ENCODE results near the gene SLC4A1.
A peak's percentile ranks its signal among the peaks of the same experiment; 100 is the strongest.

SLC4A1 gene

DNA sequence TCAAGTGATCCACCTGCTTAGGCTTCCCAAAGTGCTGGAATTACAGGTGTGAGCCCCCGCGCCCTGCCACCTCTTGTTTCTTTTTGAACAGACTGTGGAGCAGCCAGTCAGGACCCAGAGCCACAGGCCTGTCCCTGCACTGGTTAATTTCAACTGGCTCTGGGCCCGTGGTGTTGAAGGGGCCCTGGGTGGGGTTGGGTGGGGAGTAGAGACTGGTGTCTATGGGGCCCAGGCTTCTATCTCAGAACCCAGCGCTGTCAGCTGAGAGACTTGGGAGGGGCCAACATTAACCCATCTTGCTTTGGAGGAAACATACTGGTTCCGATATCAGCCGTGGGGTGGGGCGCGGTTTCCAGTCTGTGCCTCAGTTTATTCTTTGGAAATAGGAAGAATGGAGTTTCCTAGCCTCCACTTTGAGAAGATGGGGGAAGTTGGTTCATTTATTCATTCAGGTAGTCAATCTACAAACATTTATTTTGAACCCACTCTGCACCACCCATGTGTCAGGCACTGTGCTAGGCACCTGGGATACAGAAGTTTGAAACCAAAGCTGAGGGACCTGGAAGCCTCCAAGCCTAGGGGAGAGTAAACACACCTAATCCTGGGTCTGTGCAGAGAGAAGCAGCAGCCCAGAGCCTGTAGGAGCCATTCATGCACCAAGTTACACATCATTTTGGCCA lies 15.5 kb upstream of the SLC4A1 start:
- no peak for DNase-seq

DNA sequence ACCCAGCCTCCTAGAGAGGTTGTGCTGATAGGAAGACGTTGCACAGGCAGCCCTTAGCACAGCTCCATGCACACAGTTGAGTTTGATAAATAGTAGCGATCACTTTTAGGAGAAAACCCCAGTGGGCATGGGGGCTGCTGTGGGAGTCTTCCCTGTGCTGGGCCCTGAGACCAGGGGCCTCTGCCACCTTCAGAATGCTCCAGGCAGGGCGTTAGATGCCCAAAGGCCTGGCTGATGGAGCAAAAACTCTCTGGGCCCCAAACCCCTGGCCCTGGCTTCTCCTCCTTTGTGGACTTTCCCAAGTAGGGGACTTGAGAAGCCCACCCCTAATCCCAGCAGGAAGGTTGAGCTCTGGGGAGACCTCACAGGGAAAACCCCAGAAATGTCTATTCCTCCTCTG lies 14.3 kb upstream of the SLC4A1 start:
- no peak for DNase-seq

DNA sequence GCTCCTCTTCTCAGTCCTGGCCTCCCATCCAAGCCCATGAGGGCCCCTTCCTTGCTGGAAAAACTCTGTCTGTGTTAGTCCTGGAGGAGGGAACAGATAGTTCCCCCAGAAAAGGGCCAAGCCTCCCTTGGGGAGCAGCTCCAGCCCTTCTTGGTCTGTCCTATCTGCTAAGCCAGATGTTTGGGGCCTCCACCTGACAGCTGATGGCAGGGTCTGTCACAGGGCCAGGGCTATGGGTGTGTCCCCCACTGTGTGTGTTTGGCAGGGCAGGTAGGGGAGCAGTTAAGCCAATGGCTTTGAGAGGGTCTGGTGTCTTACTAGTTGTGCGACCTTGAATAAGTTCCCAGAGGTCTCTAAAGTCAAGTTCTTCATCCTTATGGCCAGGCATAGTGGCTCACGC lies 13.6 kb upstream of the SLC4A1 start:
- no peak for DNase-seq

DNA sequence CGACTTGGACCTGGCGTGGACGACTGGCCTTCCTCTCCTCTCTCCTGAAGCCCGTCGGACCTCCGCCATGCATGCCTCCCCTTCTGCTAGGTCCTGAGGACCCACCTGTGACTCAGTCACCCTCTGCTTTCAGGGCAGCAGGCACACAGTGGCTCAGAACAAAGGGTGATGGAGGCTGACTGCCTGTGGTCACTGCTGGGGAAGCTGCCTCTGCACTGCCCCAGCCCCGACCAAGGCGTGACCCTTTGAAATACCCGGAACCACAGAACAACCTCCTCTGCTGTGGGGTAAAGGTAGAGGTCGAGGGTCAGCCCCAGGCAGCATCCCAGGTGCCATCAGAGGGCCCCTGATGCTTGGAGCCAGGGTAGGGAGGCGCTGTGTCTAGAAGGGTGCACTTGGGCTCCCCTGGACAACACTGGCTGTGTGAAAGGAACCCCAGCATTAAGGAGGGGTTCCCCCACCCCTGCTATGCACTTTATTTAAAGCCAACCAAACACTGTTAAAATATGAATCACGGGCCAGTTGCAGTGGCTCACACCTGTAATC lies 12.5 kb upstream of the SLC4A1 start:
- no peak for DNase-seq

DNA sequence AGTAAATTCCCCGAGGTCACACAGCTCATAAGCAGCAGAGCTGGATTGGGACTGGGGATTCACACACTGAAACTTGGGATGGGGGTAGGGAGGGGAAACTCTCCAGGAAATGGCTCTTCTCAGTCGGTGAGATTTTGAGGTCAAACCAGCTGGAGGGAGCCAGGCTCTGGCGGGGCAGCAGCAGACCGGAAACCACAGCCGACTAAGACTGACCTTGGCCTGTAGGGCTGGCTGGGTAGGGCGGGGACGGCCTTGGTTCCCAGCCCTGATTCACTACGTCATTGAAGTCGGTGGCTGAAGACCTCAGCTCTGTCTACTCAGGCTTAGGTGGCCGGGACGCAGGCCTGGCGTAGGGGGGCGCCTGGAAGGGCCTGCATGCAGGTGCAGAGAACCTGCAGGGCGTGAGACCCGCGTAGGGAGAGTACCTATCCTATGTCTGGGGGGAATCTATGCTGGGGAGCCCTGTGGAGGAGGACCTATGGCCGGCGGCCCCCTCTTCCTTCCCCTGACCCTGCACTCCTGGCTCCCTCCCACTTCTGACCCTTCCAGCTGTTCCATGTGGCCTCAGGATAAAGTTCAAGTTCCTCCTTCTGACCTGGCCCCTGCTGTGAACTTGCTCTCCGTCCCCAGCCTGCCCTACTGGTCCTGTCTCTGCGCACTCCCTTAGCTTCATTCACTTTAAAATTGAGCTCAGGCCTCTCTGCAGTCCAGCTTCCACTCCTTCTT lies 11.9 kb upstream of the SLC4A1 start:
- peak in 1 of 4 experiments; percentile 8 for DNase-seq

DNA sequence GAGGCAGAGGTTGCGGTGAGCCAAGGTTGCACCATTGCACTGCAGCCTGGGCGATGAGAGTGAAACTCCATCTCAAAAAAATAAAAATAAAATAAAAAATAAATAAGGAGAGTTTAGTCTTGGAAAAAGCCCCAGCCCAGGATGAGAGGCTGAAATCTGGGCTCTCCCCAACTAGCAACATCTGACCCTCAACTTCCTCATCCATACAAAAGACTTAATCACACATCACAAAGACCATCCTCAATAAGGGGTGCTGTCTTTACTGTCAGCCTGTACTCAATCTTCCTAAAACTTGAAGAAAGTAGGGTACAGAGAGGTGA lies 11.4 kb upstream of the SLC4A1 start:
- DNase-seq = no peak

DNA sequence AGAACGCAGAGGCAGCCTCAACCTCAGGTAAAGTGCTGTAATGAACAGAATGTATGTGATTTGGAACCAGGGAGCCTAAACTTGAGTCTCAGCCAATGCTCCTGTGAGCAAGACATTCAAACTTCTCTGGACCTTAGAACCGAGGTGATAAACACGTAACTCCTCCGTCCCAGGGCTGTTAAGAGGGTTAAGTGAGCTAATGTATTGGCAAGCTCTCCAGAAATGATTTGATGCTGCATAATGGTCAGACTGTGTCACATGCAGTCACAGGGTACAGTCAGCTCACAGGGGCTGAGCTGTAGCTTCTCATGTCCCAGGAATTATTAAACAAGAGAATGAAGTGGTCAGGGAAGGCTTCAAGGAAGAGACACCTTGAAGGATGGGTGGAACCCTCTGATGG lies 10.0 kb upstream of the SLC4A1 start:
- DNase-seq = no peak

DNA sequence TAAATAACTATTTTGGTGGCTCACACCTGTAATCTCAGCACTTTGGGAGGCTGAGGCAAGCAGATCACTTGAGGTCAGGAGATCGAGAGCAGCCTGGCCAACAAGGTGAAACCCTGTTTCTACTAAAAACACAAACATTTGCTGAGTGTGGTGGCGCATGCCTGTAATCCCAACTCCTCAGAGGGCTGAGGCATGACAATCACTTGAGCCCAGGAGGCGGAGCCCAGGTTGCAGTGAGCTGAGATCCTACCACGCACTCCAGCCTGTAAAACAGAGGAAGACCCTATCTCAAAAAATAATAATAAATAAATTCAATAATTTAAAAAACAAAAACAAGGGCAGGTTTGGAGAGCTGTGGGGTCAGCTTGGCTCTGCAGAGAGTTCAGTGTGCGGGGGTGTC lies 5.7 kb upstream of the SLC4A1 start:
- DNase-seq = no peak

DNA sequence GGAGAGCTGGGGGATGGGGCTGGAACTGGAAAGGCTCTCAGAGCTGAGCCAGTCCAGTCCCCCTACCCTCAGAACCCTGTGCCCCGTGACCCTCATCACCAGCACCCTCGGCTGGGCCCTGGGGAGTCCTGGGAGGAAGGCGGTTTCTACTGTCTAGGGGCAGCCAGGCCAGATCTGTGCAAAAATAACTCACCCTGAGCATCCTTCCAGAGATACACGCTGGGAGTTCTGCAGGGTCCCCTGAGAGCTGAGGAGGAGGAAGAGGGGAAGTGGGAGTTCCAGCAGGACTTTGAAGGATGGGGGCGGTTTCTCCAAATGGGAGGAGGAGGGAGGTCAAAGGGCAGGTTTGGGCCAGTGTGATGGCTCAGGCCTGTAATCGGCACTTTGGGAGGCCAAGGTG lies 5.0 kb upstream of the SLC4A1 start:
- no peak for DNase-seq

DNA sequence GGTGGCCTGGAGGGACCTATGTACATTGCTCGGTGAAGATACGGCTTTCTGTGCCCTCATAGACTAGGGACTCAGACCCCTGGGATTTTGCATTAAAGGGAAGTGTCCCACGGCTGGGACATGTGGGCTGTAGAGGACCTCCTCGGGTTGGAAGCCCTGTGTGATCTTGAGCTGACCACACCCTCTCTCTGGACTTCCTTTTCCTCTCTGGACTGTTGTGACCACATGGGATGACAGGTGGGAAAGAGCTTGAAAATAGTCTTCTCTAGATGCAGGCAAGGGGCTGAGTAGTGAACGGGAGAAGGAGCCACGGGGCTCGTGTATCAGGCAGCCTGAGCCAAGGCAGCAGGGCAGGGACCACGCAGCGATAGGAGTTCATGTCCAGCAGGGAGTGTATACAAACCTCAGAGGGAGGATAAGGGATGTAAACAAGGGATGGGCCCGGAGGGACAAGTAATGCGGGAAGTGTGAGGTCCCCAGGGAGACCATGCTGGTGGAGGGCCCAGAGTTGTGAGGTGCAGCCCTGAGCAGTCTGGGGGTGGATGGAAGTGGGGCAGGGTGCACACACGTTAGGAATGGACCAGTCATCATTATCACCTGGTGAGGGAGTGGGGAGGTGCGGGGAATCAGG lies 4.5 kb upstream of the SLC4A1 start:
- DNase-seq = no peak

DNA sequence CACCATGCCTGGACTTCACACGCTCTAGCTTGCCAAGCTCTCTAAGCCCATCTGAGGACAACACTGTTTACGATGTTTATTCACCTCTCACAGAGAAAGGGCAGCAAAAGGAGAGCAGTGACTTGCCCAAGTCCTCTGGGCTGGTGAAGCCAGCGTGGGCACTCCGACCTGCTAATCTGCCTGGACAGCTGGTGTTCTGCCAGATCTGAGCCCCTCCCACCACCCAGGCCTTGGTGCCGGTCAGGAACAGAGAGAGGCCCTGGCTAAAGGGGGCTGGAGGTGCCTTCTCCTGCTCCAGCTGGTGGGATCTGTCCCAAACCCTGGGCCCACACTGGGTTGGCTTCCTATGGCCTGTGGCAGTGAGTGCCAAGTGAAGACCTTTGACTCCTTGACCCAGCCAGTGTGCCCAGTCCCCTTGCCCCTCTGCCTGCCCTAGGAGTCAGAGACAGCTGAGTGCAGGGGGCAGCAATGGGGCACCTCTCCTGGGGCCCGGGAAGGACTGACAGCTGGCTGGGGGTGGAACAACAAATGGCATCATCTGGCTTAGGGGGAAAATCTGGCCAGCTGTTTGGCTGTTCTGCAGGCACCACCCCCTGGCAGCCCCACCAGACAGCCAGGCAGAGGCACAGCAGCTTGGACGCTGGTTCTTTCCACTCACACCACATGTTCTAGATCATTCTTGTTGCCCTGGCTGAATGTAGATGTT lies 1.8 kb upstream of the SLC4A1 start:
- no peak for DNase-seq

DNA sequence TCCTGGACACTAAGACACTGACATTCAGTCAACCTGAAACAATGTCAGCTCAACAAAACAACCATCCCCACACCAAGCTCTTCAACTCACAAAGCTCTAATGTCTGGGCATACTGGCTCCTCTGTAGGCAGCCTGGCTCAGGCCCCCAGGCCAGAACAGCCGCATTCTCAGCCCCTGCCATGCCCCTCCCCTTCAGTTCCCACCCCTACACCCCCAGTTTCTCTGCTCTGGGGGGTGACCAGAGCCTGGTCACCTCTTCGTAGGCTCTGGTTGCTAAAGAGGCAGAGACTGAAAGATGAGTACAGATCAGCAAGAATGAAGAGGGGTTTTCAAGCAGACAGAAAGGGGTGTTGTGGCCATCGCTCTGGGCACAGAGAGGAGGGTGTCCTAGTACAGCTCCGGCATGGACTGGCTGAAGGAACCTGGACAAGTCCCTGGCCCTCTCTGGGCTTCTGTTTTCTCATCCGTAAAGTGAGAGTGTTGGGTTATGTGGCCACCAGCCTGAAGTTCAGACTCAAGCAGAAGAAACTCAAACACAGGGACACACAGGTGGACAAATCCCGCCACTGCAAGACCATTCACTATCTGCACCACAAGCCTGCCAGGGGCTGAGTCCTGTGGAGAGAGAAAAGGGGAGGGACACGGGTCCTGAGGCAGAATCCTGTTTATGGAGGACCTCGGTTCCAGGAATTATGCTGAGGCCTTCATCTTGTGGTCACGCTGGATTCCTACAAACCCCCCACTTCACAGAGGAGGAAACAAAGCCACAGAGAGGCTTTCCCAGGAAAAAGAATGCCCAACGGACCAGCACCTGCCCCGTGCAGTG lies 987 bp upstream of the SLC4A1 start:
- no peak for DNase-seq

DNA sequence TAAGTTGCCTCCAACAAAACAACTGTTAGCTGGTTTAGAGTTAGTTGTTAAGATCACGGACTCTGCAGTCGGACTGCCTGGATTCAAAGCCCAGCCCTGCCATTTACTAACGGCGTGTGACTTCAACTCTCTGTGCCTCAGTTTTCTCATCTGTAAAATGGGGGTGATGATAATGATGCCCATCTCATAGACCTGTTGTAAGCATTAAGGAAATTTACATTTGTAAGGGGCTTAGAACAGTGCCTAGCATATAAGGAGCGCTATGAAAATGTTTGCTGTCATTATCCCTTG lies 825 bp downstream of the SLC4A1 start:
- no peak for DNase-seq

DNA sequence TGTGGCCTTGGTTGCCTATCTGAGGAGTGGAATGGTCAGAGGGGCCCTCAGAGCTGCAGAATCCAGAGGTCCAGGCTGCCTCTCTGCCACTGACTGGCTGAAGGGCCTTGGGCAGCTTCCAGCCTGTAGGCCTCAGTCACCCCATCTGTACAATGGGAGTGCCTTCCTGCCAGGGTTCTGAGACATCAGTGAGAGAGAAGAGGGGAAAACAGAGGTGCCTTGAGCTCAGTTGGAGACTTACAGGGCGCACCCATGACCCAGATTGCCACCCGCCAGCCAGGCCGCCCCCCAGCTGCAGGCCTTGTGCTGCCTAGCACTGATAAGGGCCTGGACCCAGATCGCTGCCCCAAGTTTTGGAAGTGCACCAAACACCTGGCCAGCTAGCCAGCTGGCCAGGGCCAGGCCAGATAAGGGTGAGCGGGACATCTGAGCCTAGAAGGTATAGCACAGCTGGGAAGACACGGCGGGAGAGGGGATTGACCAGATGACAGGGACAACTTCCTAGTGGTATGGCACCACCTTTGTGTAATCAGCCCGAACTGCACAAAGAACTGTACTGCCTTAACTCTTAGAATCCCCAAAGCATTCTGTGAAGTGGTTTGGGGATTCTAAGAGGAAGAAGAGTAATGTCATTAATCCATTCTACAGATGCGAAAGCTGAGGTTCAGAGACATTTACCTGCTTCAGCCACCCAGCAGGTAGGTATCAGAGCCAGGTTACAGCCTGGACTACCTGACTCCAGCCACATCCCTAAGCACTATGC lies 1.4 kb downstream of the SLC4A1 start:
- DNase-seq = no peak

DNA sequence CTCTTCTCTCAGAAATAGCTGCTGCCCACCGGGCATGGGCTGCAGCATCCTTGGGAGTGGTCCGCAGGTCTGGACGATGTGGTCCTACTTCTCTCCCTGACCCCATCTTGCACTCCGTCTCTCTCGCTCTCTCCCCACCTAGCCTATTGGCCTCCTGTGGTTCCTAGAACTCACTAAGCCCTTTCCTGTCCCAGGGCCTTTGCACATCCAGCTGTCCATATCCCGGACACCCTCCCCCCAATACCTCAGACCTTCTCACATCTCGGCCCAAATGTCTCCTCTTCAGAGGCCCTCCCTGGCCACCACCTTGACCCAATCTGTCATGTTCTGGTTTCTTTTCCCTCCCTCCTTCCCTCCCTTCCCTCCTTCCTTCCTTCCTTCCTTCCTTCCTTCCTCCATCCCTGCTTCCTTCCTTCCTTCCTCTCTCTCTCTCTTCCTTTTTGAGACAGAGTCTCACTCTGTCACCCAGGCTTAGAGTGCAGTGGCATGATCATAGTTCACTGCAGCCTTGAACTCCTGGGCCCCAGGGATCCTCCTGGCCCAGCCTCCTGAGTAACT lies 4.5 kb downstream of the SLC4A1 start:
- DNase-seq = no peak

DNA sequence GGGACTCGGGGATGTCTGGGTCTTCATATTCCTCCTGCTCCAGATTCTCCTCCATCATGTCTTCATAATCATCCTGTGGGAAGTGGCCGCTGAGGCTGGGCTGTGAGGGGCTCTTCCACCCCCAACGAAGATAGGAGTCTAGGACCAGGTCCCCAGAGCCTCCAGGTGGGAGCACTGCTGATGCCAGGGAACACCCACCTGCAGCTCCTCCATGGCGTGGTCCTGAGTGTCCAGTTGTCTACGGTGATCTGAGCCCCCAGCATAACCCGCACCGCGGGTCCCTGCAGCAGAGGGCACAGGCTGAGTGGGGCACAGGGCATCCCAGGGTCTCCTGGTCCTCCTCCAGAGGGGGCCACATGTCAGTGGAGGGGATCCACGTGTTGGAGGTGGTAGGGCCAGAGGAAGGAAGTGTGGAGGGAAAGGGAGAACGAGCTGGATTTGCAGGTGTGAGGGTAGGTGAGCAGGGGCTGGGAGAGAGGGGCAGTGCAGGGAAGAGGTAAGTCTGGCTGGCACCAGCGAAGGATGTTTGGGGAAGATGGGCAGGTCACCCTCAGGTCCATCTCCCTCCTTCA lies 5.2 kb downstream of the SLC4A1 start:
- no peak for DNase-seq

DNA sequence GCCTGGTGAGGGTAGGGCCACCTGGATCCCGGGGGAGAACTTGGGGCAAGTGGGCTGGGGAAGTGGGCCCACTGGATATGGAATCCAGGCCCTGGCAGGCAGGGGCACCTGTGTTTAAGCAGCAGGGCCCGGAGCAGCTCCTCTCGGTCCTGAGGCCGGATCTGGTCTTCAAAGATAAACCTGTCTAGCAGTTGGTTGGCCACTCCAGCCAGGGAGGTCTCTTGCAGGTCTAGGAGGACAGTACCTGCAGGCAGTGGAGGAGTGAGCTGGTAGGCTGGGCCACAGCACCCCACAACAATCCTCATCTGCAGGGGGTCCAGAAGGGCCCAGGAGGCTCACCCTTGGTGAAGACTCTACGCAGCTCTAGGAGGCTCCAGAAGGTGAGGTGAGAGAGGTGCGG lies 7.6 kb downstream of the SLC4A1 start:
- DNase-seq = no peak

DNA sequence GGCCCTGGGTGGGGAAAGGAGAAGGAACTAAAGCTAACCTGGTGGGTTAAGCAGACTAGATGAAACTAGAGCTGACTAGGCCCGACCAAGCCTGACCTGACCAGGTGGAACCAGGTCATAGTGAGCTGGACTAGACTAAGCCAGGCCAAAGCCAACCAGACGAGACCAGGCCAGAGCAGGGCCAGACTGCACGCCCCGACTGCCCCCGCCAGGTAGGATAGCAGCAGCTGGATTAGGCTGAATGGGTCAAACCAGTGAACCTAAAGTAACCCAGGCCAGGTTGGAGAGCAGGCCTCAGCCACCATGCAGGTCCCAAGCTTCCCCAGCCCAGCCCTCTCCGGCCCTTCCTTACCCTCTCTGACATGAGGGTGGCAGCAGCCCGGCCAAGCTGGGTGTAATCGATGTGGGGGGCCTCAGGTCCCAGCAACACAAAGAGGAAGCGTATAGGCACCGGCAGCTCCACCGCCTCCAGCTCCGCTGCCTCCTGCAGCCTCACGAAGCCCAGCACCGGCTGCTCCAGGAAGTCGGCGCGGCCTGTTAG lies 9.1 kb downstream of the SLC4A1 start:
- no peak for DNase-seq

DNA sequence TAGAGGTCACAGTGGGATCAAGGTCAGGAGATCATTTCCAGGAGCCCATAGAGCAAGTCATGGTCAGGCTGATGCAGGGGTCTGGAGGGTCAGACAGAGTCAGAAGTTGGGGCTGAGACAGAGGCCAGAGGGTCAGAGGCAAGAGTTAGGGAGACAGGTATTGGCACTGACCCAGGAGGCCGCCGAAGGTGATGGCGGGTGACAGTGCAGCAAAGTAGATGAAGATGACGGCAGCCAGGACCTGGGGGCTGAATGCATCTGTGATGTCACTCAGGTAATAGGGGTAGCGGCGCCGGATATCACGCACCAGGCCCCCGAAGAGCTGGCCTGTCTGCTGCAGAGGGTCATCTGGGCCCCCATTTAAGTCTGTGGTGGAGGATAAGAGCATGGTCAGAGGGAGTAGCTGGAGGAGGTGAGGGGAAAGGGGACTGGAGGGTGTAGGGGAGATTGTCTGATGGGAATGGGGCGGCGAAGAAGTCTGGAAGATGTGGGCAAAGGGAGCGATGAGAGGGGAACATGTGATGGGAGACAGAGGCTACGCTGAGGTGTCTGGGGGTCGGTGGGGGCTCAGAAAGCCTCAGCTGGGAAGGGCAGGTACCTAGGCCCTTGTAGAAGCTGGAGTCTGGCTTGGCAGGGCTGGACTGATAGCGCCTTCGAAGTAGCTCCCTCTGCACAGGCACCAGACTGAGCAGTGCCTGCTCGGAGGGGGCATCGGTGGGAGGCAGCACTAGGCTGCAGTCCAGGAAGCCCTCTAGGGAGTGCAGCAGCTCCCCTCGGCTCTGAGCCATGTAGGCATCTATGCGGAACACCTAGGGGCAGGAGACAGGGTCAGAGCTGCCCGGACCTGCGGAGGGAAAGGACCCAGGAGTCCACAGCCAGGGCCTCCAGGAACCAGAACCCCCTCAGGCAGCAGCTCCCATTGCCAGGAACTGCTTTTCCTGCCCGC lies 9.8 kb downstream of the SLC4A1 start:
- no peak for DNase-seq

DNA sequence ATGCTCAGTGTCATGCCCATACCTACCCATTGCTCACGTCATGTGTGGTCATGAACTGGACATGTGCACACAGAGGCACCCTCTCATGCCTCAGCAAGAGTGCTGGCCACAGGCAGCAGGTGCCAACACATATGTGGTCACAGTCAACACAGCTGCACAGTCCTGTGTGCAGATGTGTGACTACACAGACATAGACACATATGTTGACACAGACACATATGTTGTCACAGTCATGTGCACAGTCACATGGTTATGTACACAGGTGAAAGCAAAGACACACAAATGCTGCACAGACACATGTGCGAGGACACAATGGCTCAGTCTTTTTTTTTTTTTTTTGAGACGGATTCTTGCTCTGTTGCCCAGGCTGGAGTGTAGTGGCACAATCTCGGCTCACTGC lies 11.3 kb downstream of the SLC4A1 start:
- no peak for DNase-seq

Data from activated CD4-positive, CD25-positive, alpha-beta regulatory T cell (primary cell).